ENCODE measurements around the gene FBXO44. TPM values are rescaled to one million over a fixed set of nuclear protein-coding genes. Genes with fewer than 3 reads are reported as not detected.
A peak's percentile ranks its signal among the peaks of the same experiment; 100 is the strongest.

The FBXO44 gene
- total RNA-seq, 1 experiment from 2014 or later = 24.5 TPM

DNA sequence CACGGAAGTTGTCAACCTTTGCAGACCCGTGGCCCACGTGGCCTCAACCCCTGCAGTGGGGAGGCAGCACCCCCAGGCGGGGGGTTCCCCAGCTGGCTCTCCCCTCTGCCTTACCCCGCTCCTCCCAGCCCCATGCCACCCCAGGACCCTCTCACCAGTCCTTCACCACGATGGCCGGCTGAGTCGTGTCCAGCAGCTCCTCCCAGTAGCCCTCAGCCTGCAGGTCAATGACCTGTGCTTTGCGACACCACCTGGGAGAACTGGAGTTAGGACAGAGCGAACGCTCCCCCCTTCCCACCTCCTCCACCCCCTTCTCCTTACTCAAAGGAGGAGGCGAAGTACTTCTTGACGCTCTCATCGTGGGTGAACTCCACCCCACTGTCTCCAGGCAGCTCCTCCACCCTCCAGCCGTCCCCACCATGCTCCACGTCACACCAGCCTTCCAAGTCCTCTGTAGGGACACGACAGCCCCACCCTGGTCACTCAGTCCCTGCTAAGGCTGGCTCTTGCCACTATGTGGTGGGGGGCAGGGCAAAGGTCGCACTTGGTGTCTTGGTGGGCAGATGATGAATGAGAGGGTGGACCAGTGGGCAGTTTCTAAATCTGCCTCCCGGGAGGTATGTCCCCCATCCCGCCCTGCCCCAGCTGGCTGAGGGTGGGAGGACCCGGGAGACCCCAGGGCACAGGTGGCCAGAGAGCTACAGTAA is 4.9 kb upstream of the FBXO44 start:
- no peak overlapping the region for H2BK120ac ChIP-seq (ENCODE audit: low read depth, low read length, poor library complexity, severe bottlenecking)
- Mint-ChIP-seq H3K27ac (no peak overlapping the region), H3K36me3 (ENCODE audit: insufficient read depth in 1 of 3, low read depth in 3 of 3) (no peaks in the 10 kb centered on the region; a peak in 1 of 7 replicates), H3K4me1 (peaks cover 18 to 28% of the 10 kb centered on the region in 2 experiments), H3K9me3 (no peaks in the 10 kb centered on the region; a peak in 1 of 5 replicates), H3K27me3 (ENCODE audit: low read depth) (peaks cover 45% of the 10 kb centered on the region), H3K4me3 (peak overlapping the region in 1 of 2 experiments; percentile 41; a peak in 1 of 5 replicates)
- no peak overlapping the region for H3K27ac ChIP-seq (ENCODE audit: insufficient read length, low read depth, low read length)
- no peak overlapping the region for H3K9ac ChIP-seq (ENCODE audit: extremely low read depth, insufficient read length, low read length)
- no peaks in the 10 kb centered on the region; the same call in 1 of the 2 replicates for H3K27me3 ChIP-seq (ENCODE audit: insufficient read depth, low read length)
- no peaks in the 10 kb centered on the region for H4K20me1 ChIP-seq (ENCODE audit: control insufficient read depth, insufficient read depth, insufficient read length)
- TF ChIP-seq, protein P1, sequence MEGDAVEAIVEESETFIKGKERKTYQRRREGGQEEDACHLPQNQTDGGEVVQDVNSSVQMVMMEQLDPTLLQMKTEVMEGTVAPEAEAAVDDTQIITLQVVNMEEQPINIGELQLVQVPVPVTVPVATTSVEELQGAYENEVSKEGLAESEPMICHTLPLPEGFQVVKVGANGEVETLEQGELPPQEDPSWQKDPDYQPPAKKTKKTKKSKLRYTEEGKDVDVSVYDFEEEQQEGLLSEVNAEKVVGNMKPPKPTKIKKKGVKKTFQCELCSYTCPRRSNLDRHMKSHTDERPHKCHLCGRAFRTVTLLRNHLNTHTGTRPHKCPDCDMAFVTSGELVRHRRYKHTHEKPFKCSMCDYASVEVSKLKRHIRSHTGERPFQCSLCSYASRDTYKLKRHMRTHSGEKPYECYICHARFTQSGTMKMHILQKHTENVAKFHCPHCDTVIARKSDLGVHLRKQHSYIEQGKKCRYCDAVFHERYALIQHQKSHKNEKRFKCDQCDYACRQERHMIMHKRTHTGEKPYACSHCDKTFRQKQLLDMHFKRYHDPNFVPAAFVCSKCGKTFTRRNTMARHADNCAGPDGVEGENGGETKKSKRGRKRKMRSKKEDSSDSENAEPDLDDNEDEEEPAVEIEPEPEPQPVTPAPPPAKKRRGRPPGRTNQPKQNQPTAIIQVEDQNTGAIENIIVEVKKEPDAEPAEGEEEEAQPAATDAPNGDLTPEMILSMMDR (conservative IDR thresholded peaks at IDR 0.05) = no peak
- no peaks in the 10 kb centered on the region for H3K4me1 ChIP-seq (ENCODE audit: insufficient read depth, low read length)
- no peak overlapping the region for H2AK5ac ChIP-seq (ENCODE audit: insufficient read length, low read length)
- H2AFZ ChIP-seq (ENCODE audit: low read length) = no peak overlapping the region
- no peaks in the 10 kb centered on the region for H3K9me3 ChIP-seq (ENCODE audit: control insufficient read depth, low read depth, low read length)
- no peak overlapping the region for H3K56ac ChIP-seq (ENCODE audit: insufficient read length, low read depth, low read length)
- H3K23me2 ChIP-seq (ENCODE audit: insufficient read length, low read depth, low read length, poor library complexity, severe bottlenecking) = peaks cover 3% of the 10 kb centered on the region
- no CpG with 5 or more reads among the region's 21 CpGs for WGBS (ENCODE audit: extremely low coverage, insufficient read length, low lambda C conversion rate)
- H4K5ac ChIP-seq (ENCODE audit: insufficient read length, low read depth, low read length) = no peak overlapping the region
- no peak overlapping the region for H2BK5ac ChIP-seq (ENCODE audit: insufficient read length, low read length)
- H2BK20ac ChIP-seq (ENCODE audit: low read depth, low read length, poor library complexity, severe bottlenecking) = no peak overlapping the region
- H3K4me2 ChIP-seq (ENCODE audit: insufficient read depth, insufficient read length, low read length) = peak overlapping the region; percentile 14
- no peak for DNase-seq
- no peak overlapping the region for H4K8ac ChIP-seq (replicated peaks; ENCODE audit: insufficient read length, low read depth, low read length)
- H3K23ac ChIP-seq (ENCODE audit: insufficient read length, low read depth, low read length) = no peak overlapping the region
- H3K79me1 ChIP-seq (ENCODE audit: insufficient read depth, low read depth, low read length, poor library complexity, severe bottlenecking) = no peaks in the 10 kb centered on the region
- no peak overlapping the region for H3K18ac ChIP-seq (ENCODE audit: insufficient read length, low read depth, low read length)
- H2BK15ac ChIP-seq (ENCODE audit: low read depth, low read length) = no peak overlapping the region
- H3K14ac ChIP-seq (ENCODE audit: insufficient read depth, low read length) = no peak overlapping the region
- no peak overlapping the region for H4K91ac ChIP-seq (ENCODE audit: insufficient read length, low read depth, low read length)
- H2BK12ac ChIP-seq (ENCODE audit: insufficient read length, low read depth, low read length) = no peak overlapping the region
- H3T11ph ChIP-seq (ENCODE audit: low read length) = no peak overlapping the region
- H3K4ac ChIP-seq (ENCODE audit: low read depth, low read length) = no peak overlapping the region
- no peaks in the 10 kb centered on the region for H3K79me2 ChIP-seq (ENCODE audit: insufficient read depth, low read length)

Measured in H9 (cell line).